Measurements from ENCODE around the gene LIN7A.

DNA sequence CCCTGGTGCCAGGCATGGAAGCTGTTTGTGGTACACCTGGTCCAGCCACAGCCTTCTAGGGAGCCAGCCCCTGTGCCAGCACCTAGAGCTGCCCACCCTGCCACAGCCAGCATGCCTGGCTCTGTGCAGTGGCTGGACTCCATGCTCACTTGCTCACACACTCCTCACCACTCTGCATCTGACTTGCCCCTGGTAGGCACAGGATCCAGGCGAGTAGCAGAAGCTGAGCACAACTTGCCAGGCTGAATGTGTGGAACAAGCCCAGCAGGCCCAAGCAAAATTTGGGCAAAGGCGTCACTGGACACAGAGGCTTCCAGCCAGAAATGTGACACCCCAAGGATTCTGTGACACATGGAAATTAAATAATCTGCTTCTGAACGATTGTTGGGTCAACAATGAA lies 114.3 kb downstream of the LIN7A start:
- TF ChIP-seq, protein P1, sequence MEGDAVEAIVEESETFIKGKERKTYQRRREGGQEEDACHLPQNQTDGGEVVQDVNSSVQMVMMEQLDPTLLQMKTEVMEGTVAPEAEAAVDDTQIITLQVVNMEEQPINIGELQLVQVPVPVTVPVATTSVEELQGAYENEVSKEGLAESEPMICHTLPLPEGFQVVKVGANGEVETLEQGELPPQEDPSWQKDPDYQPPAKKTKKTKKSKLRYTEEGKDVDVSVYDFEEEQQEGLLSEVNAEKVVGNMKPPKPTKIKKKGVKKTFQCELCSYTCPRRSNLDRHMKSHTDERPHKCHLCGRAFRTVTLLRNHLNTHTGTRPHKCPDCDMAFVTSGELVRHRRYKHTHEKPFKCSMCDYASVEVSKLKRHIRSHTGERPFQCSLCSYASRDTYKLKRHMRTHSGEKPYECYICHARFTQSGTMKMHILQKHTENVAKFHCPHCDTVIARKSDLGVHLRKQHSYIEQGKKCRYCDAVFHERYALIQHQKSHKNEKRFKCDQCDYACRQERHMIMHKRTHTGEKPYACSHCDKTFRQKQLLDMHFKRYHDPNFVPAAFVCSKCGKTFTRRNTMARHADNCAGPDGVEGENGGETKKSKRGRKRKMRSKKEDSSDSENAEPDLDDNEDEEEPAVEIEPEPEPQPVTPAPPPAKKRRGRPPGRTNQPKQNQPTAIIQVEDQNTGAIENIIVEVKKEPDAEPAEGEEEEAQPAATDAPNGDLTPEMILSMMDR (IDR thresholded peaks at IDR 0.05): no peak
- no peak for TF ChIP-seq EP300 (IDR thresholded peaks at IDR 0.05; ENCODE audit: low read depth)

All from transverse colon (tissue), 3 donors.